Activated T-cell treated with anti-CD3 and anti-CD28 coated beads, Interleukin-2, amount 50 U/mL, for 72 hours (primary cell): ENCODE measurements around the gene ALCAM. TPM values are rescaled to one million over a fixed set of nuclear protein-coding genes. Genes with fewer than 3 reads are reported as not detected.

Source experiments
- ATAC-seq, 2 donors: fragments of 150-1000 bp; cut with Tn5 transposase; replicated peaks in 1 of 2; 2 replicates each; pipeline ENCODE4 v1.10.0; 2021; ENCODE audit warnings: moderate library complexity in 2 of 2, mild to moderate bottlenecking in 1 of 2
- DNase-seq, 2 donors: peaks; one replicate each; pipeline ENCODE4 v3.0.0; 2021 to 2022; ENCODE audit warnings: mixed read lengths in 1 of 2
- H3K27ac Mint-ChIP-seq: one replicate; pipeline ENCODE4 v1.8.0; 2022; ENCODE audit warnings: mild to moderate bottlenecking, moderate library complexity, mixed read lengths
- H3K27me3 Mint-ChIP-seq: one replicate; pipeline ENCODE4 v1.8.0; 2022; ENCODE audit warnings: low read depth, mixed read lengths
- H3K36me3 Mint-ChIP-seq, 2 donors: one replicate each; pipeline ENCODE4 v1.8.0; 2022; ENCODE audit warnings: mixed read lengths in 2 of 2, mild to moderate bottlenecking in 1 of 2; ENCODE audit not compliant: insufficient read depth in 2 of 2
- H3K4me1 Mint-ChIP-seq: one replicate; pipeline ENCODE4 v1.8.0; 2022; ENCODE audit warnings: low read depth, mixed read lengths
- H3K4me3 Mint-ChIP-seq, 2 donors: one replicate each; pipeline ENCODE4 v1.8.0; 2022; ENCODE audit warnings: mild to moderate bottlenecking in 2 of 2, mixed read lengths in 2 of 2, moderate library complexity in 2 of 2
- H3K9me3 Mint-ChIP-seq, 2 donors: one replicate each; pipeline ENCODE4 v1.8.0; 2022; ENCODE audit warnings: mixed read lengths in 2 of 2
- total RNA-seq, 2 donors: library from RNA; stranded (reverse); gene quantifications; one replicate each; pipeline ENCODE4 v1.2.3, GENCODE V29; 2022

The ALCAM gene
- total RNA-seq, 2 donors from 2014 or later = 19.4 to 22.0 TPM

- no peak for ATAC-seq
- no peaks in the 10 kb centered on the region for H3K4me1 Mint-ChIP-seq
- no peak overlapping the region for H3K27ac Mint-ChIP-seq
- no peak overlapping the region for H3K4me3 Mint-ChIP-seq
- no peak for DNase-seq
- no peaks in the 10 kb centered on the region for H3K36me3 Mint-ChIP-seq
- no peaks in the 10 kb centered on the region for H3K27me3 Mint-ChIP-seq
- H3K9me3 Mint-ChIP-seq = no peaks in the 10 kb centered on the region
Measured at GRCh38 chr3:105615814-105616213, 249.1 kb downstream of the ALCAM start.

- H3K4me3 Mint-ChIP-seq = no peak overlapping the region
- no peak for ATAC-seq
Measured at GRCh38 chr3:105616374-105617121, 249.8 kb downstream of the ALCAM start.

GRCh38 chr3:105618556-105618955 is 251.8 kb downstream of the ALCAM start:
- ATAC-seq (no peak), DNase-seq (no peak)
- H3K27me3 Mint-ChIP-seq = no peaks in the 10 kb centered on the region
- no peak overlapping the region for H3K4me3 Mint-ChIP-seq
- no peaks in the 10 kb centered on the region for H3K36me3 Mint-ChIP-seq
- no peaks in the 10 kb centered on the region for H3K4me1 Mint-ChIP-seq
- H3K27ac Mint-ChIP-seq = no peak overlapping the region
- no peaks in the 10 kb centered on the region for H3K9me3 Mint-ChIP-seq

More at GRCh38 chr3:105616374-105617121, 249.8 kb downstream of the ALCAM start:
- Mint-ChIP-seq H3K36me3 (no peaks in the 10 kb centered on the region), H3K27me3 (no peaks in the 10 kb centered on the region), H3K9me3 (no peaks in the 10 kb centered on the region), H3K27ac (no peak overlapping the region), H3K4me1 (no peaks in the 10 kb centered on the region)
- no peak for DNase-seq

GRCh38 chr3:105619651-105620050 is 252.9 kb downstream of the ALCAM start:
- Mint-ChIP-seq H3K4me1 (no peaks in the 10 kb centered on the region), H3K27me3 (no peaks in the 10 kb centered on the region), H3K9me3 (no peaks in the 10 kb centered on the region), H3K36me3 (no peaks in the 10 kb centered on the region), H3K27ac (no peak overlapping the region), H3K4me3 (no peak overlapping the region)
- ATAC-seq (no peak), DNase-seq (no peak)

- H3K4me1 Mint-ChIP-seq = no peaks in the 10 kb centered on the region
- H3K9me3 Mint-ChIP-seq = no peaks in the 10 kb centered on the region
- H3K27me3 Mint-ChIP-seq = no peaks in the 10 kb centered on the region
- no peak for ATAC-seq
- no peak overlapping the region for H3K27ac Mint-ChIP-seq
- DNase-seq = no peak
- no peak overlapping the region for H3K4me3 Mint-ChIP-seq
- no peaks in the 10 kb centered on the region for H3K36me3 Mint-ChIP-seq
Measured at GRCh38 chr3:105620236-105620635, 253.5 kb downstream of the ALCAM start.

GRCh38 chr3:105622169-105622568 is 255.5 kb downstream of the ALCAM start:
- Mint-ChIP-seq H3K27ac (no peak overlapping the region), H3K36me3 (no peaks in the 10 kb centered on the region), H3K27me3 (no peaks in the 10 kb centered on the region), H3K4me3 (no peak overlapping the region), H3K4me1 (no peaks in the 10 kb centered on the region), H3K9me3 (no peaks in the 10 kb centered on the region)
- ATAC-seq (no peak), DNase-seq (no peak)
